Measurements from ENCODE around the gene TMEM9B.

Gene TMEM9B

DNA sequence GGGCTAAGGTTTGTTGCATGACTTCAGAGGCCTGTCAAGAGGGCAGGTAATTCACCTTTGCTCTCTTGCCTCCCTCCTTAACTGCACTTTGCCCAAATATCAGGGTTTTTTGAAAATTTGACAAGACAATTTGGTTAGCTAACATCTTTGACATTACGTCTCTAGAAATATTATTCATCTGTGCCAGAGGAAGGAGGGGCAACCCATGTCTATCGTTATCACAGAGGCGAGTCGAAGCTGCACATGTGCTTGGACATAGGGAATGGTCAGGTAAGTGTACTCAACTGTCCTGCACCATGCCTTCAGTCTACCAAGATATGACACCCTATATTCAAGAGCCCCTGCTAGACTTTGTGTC, 49.6 kb downstream of the TMEM9B start:
- TF ChIP-seq, protein P1, sequence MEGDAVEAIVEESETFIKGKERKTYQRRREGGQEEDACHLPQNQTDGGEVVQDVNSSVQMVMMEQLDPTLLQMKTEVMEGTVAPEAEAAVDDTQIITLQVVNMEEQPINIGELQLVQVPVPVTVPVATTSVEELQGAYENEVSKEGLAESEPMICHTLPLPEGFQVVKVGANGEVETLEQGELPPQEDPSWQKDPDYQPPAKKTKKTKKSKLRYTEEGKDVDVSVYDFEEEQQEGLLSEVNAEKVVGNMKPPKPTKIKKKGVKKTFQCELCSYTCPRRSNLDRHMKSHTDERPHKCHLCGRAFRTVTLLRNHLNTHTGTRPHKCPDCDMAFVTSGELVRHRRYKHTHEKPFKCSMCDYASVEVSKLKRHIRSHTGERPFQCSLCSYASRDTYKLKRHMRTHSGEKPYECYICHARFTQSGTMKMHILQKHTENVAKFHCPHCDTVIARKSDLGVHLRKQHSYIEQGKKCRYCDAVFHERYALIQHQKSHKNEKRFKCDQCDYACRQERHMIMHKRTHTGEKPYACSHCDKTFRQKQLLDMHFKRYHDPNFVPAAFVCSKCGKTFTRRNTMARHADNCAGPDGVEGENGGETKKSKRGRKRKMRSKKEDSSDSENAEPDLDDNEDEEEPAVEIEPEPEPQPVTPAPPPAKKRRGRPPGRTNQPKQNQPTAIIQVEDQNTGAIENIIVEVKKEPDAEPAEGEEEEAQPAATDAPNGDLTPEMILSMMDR (conservative IDR thresholded peaks at IDR 0.05; ENCODE audit: low read length) = no peak
- no peak for DNase-seq (ENCODE audit: low read depth)
- no peak overlapping the region; the same call in 1 of the 2 replicates for H3K4me3 ChIP-seq (ENCODE audit: low read length)

DNA sequence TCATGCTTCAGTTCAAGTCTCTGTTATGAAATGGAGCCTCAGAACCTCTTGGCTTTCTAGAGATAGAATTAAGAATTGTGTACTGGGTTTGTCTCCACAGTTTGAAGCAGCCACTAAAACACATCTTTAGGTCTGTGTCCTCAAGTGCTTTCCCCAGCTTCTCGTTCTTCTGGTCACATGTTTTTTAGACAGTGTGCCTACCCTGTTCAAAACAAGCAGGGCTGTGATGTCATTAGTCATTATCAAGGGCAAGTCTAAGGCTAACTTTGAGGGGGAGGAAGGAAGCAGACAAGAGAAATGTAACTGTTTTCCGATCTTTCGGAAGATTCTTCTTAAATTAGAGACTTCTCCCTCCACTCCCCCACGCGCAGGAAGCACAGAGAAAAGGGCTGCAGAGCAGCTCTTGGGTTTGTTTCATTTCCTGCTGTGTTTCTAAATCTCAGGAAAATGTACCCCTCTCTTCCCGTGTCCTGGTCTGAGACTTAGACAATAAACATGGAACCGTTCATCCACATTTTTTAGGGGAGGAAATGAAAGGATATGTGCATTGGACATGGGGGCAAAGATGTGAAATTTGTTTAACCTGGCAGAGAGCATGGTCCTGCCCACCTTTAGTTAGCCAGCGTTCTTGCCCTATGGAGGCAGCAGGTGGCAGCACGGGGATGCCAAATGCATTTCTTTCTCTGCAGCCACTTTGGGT, 50.1 kb downstream of the TMEM9B start:
- peak overlapping the region; percentile 25 for H3K4me3 ChIP-seq (ENCODE audit: low read length)
- TF ChIP-seq, protein P1 (conservative IDR thresholded peaks at IDR 0.05; ENCODE audit: low read length) = peak; percentile 67
- no peak for DNase-seq (ENCODE audit: low read depth)

DNA sequence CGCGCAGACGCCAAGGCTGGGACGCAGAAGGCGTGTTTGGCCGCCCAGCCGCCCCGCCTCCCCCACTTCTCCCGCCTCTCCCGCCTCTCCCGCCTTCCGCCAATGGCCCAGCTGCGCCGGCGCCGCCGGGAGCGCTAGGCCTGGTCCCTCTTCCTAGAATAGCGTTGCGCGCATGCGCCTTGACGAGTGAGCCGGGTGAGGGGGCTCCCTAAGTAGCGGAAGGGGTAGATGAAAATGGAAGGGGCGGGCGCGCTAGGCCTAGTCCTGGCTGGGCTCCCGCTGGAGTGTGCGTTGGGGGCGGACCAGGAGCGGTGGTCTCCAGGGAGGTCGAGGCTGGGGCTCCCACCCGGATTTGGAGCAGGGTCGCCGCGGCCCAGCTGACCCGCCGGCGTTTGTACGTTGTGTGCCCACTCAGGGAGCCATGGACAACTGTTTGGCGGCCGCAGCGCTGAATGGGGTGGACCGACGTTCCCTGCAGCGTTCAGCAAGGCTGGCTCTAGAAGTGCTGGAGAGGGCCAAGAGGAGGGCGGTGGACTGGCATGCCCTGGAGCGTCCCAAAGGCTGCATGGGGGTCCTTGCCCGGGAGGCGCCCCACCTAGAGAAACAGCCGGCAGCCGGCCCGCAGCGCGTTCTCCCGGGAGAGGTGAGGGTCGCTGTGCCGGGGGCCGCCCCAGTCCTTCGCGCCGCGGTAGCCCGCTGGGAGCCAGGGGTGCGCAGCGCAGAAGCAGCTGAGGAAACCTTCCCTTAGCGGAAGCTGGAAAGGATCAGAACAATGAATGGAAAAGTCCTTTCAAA, 53.0 kb downstream of the TMEM9B start, which contains the start of gene AKIP1:
Gene AKIP1, plus strand, starts transcription at position 161 of the 795 bp plus-strand sequence. Its CDS starts 261 bp downstream, at position 422.
- TF ChIP-seq, protein P1 (conservative IDR thresholded peaks at IDR 0.05; ENCODE audit: low read length) = no peak
- peak; percentile 92 for DNase-seq (ENCODE audit: low read depth)
- peak within 1 kb of the TSS; percentile 81 for H3K4me3 ChIP-seq (ENCODE audit: low read length)

DNA sequence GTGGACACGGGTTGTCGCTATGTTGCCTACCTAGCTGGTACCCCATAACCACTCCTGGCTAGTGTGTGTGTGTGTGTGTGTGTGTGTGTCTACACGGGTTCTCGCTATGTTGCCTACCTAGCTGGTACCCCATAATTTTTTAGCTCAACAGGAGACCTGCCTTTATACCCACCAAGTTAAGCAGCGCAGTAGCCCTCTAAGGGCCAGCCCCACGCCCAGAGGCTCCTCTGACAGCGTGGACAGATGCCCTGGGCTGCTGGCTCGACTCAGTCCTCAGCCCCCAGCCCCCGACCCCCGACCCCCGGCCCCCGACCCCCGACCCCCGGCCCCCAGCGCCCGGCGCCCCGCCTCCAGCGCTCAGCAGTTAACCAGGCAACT, 53.6 kb downstream of the TMEM9B start:
- DNase-seq (ENCODE audit: low read depth) = no peak
- peak overlapping the region; percentile 69 for H3K4me3 ChIP-seq (ENCODE audit: low read length)
- TF ChIP-seq, protein P1 (conservative IDR thresholded peaks at IDR 0.05; ENCODE audit: low read length) = no peak

DNA sequence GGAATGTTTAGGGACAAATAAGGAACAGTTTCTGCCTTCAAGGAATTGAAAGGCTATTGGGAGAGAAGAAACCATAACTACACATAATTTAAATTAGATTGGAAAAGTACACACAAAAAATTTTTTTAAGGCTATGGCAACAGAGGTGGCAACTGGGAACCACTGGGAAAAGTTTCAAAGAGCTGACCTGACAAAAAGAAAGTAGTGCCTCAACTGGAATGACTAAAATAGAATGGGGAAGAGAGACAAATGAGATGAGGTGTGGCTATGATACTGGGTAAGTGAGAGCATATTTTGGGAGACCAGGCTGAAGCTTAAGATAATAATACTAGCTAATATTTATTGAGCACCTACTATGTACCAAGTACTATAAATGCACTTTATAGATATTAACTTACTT, 56.1 kb downstream of the TMEM9B start:
- no peak overlapping the region for H3K4me3 ChIP-seq (ENCODE audit: low read length)
- TF ChIP-seq, protein P1 (conservative IDR thresholded peaks at IDR 0.05; ENCODE audit: low read length) = no peak

DNA sequence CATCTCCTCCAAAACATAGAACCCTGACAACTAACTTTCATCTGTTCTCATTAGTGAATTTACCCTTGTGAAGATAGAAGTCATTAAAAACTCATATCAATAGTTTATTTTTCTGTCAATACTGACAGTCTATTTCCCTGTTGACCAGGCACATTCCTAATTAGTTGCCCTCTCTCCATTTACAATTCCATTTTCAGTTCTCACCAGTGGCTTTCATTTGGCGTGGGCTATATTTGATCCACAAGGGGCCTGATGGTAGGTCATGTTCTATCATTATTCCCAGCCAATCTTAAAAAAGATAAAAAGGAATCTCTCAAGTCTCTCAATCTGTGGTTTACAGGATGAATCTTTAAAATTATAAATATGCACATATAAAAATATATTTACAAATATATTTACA, 57.1 kb downstream of the TMEM9B start:
- no peak for DNase-seq (ENCODE audit: low read depth)
- H3K4me3 ChIP-seq (ENCODE audit: low read length) = no peak overlapping the region
- TF ChIP-seq, protein P1 (conservative IDR thresholded peaks at IDR 0.05; ENCODE audit: low read length) = no peak

More for the DNA sequence above, 56.1 kb downstream of the TMEM9B start:
- no peak for DNase-seq (ENCODE audit: low read depth)
